HG02973 (cell line): ENCODE measurements around the gene UTP15.
A peak's percentile ranks its signal among the peaks of the same experiment; 100 is the strongest.

Source experiments
- ATAC-seq: cut with Tn5 transposase; IDR thresholded peaks from one replicate; pipeline ENCODE4 v1.9.1; 2021; ENCODE audit warnings: moderate library complexity; ENCODE audit not compliant: unreplicated experiment

UTP15 gene

GRCh38 chr5:73565139-73565968 is at the start of gene UTP15, which contains the start of gene ANKRA2:
TSS of gene UTP15 (plus strand) at chr5:73565743. CDS start at chr5:73567345, 1,602 bp downstream.
TSS of gene ANKRA2 (minus strand) at chr5:73565639. CDS start at chr5:73562881, 2,758 bp downstream.
- peak; percentile 92 for ATAC-seq

- ATAC-seq = peak; percentile 96
These were observed 45.8 kb upstream of the UTP15 start for GRCh38 chr5:73519531-73520283.

DNA sequence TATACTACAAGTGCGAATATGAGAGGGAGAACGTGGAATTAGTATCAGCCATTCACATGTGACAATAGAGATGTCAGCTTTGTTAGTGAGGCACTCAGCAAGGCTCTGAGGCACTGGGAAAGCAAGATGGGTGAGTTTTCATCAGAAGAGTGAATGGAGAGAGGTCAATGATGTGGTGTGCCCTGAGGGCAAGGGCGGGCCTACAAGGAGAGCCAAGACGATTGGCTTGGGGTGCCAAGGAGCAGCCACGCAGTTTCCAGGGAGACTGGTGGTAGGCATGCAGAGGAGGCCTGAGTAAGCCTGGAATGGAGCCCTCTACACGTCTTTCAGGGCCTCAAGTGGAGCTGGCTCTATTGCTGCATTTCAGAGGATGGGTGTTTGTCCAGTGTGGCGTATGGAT is 42.6 kb upstream of the UTP15 start:
- no peak for ATAC-seq

GRCh38 chr5:73523861-73524260 is 41.7 kb upstream of the UTP15 start:
- no peak for ATAC-seq

DNA sequence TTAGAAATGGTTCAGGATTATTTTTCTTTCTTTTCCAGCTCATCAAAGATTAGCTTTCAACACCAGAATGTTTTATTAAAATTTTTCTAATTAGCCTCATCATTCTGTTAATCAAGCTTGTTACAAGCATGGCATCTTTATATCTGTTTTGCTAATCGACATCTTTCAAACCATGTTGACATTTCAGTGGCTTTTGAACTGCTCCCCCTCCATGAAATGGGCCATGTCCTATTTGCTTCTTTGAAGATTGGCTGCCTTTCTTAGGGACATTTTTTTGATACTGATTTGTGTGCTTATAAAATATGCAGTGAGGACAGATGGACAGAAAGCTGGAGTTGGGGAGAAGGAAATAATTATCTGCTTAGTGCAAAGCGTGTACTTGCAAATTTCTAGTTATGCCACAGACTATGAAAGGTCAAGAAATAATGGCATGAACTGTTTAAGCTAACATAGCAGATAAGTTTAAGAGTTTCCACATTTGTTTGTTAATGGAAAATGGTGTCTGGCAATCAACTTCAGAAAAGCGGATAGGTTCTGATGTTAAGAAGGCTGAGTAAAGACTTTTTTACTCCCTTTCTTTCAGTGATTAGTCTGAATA is 39.8 kb upstream of the UTP15 start:
- no peak for ATAC-seq

DNA sequence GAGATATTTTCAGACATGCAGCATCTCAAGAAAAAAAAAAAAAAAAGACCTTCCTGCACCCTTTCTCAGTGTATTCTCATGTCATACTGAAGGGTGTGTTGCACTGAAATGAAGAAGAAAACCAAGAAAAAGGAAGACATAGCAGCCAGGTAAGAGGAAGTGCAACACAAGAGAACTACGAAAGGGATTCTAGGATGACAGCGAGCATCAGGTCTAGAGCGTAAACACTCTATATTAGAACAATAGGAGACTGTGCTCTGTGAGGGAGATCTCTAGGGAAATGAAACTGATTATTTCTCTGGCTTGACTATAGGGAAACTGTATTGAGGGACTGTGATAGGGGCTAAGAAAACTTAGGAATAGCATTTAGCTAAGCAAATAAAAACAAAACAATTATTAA is 37.3 kb upstream of the UTP15 start:
- no peak for ATAC-seq

GRCh38 chr5:73529081-73529480 is 36.5 kb upstream of the UTP15 start:
- ATAC-seq = no peak

DNA sequence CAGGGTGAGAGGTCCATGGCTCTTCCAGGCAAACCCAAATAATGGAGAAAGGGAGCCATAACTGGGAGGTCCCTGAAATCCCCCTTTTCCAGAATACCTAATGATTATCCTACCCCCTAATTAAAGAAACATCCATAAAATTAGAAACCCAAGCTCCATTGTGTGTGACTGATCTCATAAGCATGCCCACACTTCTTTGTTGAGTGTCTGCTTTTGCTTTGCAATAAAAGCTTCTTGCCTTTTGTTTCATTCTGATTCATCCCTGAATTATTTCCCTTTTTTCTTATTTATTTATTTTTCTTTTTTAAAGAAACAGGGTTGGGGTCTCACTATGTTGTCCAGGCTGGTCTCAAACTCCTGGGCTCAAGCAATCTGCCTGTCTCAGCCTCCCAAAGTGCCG is 34.2 kb upstream of the UTP15 start:
- no peak for ATAC-seq

DNA sequence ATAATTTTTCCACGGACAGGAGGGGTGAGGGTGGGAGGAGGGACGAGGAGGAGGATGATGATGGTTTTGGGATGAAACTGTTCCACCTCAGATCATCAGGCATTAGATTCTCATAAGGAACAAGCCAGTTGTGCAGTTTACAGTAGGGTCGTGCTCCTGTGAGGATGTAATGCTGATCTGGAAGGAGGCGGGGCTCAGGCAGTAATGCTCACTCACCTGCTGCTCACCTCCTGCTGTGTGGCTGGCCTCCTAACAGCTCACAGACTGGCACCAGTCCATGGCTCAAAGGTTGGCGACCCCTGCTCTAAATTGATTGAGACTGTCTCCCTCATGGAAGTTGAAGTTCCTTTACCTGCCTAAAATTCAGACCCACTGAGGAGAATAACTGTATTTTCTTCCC is 33.3 kb upstream of the UTP15 start:
- ATAC-seq = no peak

DNA sequence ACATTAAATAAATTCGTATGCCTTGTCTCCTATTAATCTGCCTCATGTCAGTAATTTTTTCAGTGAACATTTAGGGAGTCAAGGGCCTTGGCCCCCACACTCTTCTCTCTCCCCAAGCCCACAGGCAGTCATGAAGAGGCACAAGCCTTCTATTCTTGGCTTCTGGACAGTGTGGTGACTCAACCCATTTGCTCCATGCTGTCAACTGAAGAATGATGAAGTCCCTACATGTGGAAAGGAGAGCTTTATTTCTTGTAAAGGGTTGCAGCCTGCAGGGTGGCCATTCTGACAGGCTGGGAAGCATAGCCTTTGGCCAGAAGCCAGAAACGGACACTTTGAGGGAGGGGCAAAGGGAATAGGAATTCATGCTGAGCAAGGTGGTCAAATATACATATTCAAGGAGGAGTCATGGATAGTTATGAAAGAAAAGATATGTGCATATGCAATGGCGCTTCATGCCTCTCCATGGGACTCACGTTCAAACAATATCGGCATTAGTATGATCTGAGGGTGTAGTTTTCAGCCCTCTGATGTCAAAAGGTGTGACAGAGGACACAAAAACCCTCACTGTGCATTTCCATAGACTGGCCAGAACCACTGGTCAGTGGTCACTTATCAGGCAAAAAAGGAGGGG is 31.4 kb upstream of the UTP15 start:
- no peak for ATAC-seq

DNA sequence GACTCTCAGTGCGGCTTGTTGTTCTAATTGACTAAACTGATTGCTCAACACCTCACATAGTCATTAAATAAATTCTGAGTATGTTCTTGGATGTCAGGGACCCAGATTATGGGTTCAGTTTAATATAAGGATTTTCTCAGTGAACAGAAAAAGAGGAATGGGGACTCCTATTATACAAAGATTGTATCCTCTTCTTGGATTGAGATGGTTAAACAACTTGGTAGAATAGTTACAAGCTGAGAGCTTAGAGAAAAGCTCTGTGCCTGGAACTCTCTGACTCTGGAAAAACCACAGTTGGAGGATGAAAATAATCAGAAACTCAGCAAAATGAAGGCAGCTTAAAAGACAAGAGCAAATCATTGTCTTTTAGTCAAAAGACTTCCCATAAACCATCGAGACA is 30.6 kb upstream of the UTP15 start:
- ATAC-seq = no peak

DNA sequence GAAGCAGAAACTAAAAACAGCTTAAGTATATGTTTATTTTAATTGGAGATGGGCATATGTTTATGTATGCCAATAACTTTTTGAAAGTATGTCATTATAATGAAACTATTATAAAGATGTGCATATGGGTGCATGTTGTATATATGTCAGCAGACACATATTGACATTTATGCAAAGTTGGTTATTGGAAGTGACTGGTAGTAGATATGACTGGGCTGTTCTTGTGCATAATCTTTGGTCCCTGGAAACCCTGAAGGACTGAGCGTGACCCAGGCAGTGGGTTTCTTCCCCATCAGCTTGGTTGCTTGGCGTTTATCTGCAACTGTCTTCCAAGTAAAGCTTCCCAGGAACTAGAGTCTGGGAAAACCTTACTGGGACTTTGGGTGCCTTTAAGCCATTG is 25.8 kb upstream of the UTP15 start:
- no peak for ATAC-seq

GRCh38 chr5:73540192-73540591 is 25.4 kb upstream of the UTP15 start:
- no peak for ATAC-seq

GRCh38 chr5:73542020-73542419 is 23.5 kb upstream of the UTP15 start:
- no peak for ATAC-seq

DNA sequence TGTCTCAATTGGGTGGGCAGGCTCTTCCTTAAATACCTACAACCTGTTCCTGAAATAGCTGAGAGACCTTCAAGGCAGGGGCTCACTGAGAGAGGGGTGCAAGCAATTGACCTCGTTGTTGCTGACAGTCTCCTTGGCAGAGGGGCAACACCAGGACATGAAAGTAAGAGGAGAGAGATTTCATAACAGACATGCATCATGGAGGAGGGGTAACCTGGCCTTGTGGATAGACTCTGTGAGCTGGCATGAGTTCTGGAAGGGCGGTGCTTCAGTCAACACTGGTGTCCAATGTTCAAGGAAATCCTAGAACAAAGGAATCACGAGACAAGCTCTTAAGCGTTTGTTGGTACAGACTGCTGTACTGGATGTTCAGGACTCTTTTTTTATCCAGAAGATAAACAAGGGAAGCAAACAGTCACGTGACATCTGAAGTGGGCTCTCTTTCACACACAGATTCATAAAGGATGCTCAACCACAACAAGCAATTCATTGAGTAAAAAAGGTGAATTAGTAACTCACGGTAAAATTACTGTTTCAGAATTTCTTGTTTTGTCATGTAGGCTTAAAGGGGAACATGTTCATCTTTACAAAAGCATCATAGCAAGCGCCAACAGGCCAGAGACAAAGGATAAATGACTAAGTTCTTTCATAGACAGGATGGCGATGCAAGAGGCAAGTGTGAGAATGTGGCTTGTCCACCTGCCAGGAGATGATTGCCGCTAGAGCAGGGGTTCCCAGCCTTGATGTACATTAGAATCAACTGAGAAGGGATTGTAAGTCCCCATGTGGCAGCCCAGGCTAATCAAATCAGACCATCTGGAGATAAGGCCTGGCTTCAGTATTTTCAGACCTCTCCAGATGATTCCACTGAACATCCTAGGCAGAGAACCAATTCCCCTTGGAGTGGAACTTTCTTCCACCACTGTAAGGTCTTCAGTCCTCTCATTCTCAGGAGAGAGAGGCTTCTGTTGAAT is 20.8 kb upstream of the UTP15 start:
- no peak for ATAC-seq

GRCh38 chr5:73545403-73545779 is 20.2 kb upstream of the UTP15 start:
- ATAC-seq = no peak

GRCh38 chr5:73550016-73550415 is 15.5 kb upstream of the UTP15 start:
- no peak for ATAC-seq

GRCh38 chr5:73552642-73553041 is 12.9 kb upstream of the UTP15 start:
- no peak for ATAC-seq

DNA sequence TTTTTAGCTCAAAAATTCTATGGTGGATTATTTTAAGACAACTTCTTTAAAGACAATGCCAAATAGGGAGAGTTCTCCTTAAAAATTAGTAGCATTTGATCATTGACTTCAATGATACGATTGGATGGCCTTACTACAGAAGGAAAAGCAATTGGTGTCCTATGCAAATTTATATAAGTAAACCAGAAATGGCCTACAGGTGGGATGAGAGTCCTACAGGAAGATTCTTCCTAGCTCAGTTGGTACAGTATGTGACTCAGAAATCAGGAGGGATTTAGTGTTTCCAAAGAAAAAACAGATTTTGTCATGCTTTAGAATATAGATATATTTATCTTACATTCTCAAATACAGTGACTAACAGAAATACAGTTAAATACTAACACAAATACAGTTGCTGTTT is 6.6 kb upstream of the UTP15 start:
- no peak for ATAC-seq

DNA sequence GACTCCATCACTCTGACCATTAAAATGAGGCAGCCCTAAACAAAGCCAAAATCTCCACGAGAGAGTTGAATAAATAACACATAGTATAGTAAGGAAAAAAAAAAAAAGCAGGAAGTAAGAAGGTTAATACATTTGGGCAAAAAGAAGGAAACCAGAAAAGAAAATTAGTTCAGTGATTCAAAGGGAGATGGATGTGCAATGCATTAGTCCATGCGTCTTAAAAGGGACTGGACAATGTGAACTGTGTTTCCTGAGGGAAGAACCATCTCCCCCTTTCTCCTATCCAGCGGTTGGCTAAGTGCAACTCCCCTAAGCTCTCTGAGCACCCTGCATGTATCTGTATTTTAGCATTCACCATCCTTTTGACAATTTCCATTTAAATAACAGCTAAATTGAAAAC is 1.5 kb upstream of the UTP15 start:
- no peak for ATAC-seq
